22Rv1 (cell line): Measurements from ENCODE around the gene CRISP3.

Experiments
- CTCF ChIP-seq: fragments of 450-650 bp; IDR thresholded peaks from 2 replicates; pipeline ENCODE4 v1.5.1; 2017; ENCODE audit warnings: mild to moderate bottlenecking
- ZFX ChIP-seq: fragments of 450-650 bp; IDR thresholded peaks from 2 replicates; pipeline ENCODE4 v1.6.1; 2017; ENCODE audit warnings: antibody characterized with exemption, borderline replicate concordance

- TF ChIP-seq CTCF = no peak
- no peak for TF ChIP-seq ZFX
Measured at GRCh38 chr6:49730251-49730650, 13.9 kb downstream of the CRISP3 start.
